ENCODE data around the gene ELN. TPM values are rescaled to one million over a fixed set of nuclear protein-coding genes. Genes with fewer than 3 reads are reported as not detected.

ELN gene
- total and polyA plus RNA-seq, 11 donors = 17.4 to 81.1 (median 42.8) TPM

GRCh38 chr7:73995821-73996511, 32.0 kb upstream of the ELN start:
- WGBS, 4 donors = 79 to 86% (median 84%) methylated on average over 3 of the region's 3 CpGs
- peak in 1 of 5 donors; percentile 27 for DNase-seq
- ATAC-seq = no peak
- intact Hi-C loops (cut with DNase I) = no loop called here
- peaks cover 0 to 12% (median 0%) of the 10 kb centered on the region in 9 donors for H3K27me3 ChIP-seq
- peaks cover 0 to 22% (median 14%) of the 10 kb centered on the region in 12 donors for H3K9me3 ChIP-seq
- no peak overlapping the region for H3K27ac ChIP-seq
- peaks cover 0 to 17% (median 4%) of the 10 kb centered on the region in 12 donors for H3K4me1 ChIP-seq
- no peaks in the 10 kb centered on the region for H3K36me3 ChIP-seq
- H3K4me3 ChIP-seq = no peak overlapping the region
- TF ChIP-seq POLR2A (IDR thresholded peaks at IDR 0.05) = no peak
- no peak for TF ChIP-seq CTCF (IDR thresholded peaks at IDR 0.05)

- no peak for TF ChIP-seq POLR2A (IDR thresholded peaks at IDR 0.05)
- TF ChIP-seq CTCF (IDR thresholded peaks at IDR 0.05) = no peak
- 34 to 44% (median 39%) methylated on average over 7 of the region's 7 CpGs for WGBS, 4 donors
- ATAC-seq (no peak), DNase-seq (peak in 1 of 5 donors; percentile 17)
- no peaks in the 10 kb centered on the region for H3K36me3 ChIP-seq
- intact Hi-C loops (cut with DNase I) = no loop called here
- H3K9me3 ChIP-seq = peaks cover 0 to 22% (median 14%) of the 10 kb centered on the region in 12 donors
- H3K4me1 ChIP-seq = peaks cover 0 to 17% (median 5%) of the 10 kb centered on the region in 12 donors
- H3K4me3 ChIP-seq = no peak overlapping the region
- peaks cover 0 to 12% (median 0%) of the 10 kb centered on the region in 9 donors for H3K27me3 ChIP-seq
- no peak overlapping the region for H3K27ac ChIP-seq
These were observed 30.9 kb upstream of the ELN start for GRCh38 chr7:73997056-73997455.

- peak overlapping the region in 4 of 12 donors; percentile 17 to 52 (median 35) for H3K27ac ChIP-seq
- TF ChIP-seq POLR2A (IDR thresholded peaks at IDR 0.05) (no peak), CTCF (IDR thresholded peaks at IDR 0.05) (no peak)
- intact Hi-C loops (cut with DNase I) = no loop called here
- H3K4me1 ChIP-seq = peaks cover 0 to 21% (median 8%) of the 10 kb centered on the region in 12 donors
- no peak overlapping the region for H3K4me3 ChIP-seq
- DNase-seq (peak in 1 of 5 donors; percentile 56), ATAC-seq (peak in 3 of 4 donors; percentile 46 to 61 (median 46))
- peaks cover 0 to 12% (median 0%) of the 10 kb centered on the region in 9 donors for H3K27me3 ChIP-seq
- peaks cover 0 to 11% (median 7%) of the 10 kb centered on the region in 12 donors for H3K9me3 ChIP-seq
- no peaks in the 10 kb centered on the region for H3K36me3 ChIP-seq
- 65 to 71% (median 68%) methylated on average over 25 to 26 of the region's 26 CpGs for WGBS, 4 donors
These were observed 28.1 kb upstream of the ELN start for GRCh38 chr7:73999664-74000435.
